Measurements from ENCODE around the gene PAM. TPM values are rescaled to one million over a fixed set of nuclear protein-coding genes. Genes with fewer than 3 reads are reported as not detected.

PAM gene
- total RNA-seq, 1 experiment from 2014 or later = 131 TPM

DNA sequence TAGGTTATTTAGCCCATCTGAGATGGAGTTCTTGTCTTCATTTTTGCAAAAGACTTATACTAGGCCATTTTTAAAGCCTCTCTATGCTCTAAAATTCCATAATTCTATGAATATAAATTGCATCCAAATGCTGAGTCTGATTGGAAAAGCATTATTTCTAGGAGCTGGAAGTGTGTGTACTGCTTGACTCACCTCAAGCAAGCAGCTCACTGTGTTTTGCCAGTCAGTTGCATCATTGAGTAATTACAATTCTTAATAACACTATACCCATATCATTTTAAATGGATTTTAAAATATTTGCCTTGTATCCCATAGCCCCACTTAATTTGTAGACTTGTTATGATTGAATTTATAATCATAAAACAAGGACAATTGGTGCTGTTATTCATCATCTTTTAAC lies 161.0 kb downstream of the PAM start:
- no peak for ATAC-seq

DNA sequence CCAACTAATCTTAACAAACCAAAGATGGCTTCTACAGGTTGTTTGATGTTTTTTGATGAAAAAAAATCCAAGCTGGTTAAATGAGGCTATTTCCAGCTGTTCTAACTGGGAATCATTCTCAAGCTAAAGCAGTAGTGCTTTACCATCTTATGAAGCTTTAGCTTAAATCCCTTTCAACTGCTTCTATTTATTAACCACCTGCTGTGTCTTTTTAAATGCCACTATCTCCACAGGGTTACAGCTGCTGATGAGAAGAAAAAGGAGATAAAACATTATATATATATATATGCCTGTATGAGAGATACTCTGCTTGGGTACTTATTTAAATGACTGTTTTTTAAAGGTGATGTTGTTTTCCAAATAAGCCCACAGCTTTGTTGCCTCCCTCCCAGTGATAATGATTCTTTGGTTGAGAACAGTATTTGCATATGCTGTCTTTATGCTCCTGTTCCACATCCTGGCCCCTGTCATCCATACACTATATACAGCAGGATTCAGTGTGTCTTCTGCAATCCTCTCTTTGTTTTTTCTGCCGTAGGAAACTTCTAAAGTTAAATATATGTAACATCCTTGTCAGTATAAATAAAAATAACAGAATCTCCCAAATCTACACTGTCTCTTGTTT lies 164.0 kb downstream of the PAM start:
- in situ Hi-C loops (cut with HindIII; ENCODE audit: low pct_unique_long_range_greater_than_20kb, low sequenced_read_pairs) = no loop called here
- ChIA-PET POLR2A (no interaction called here), CTCF (no interaction called here)
- Histone ChIP-seq H3K27ac (ENCODE audit: low read length) (no peak overlapping the region), H3K27me3 (ENCODE audit: control insufficient read depth, insufficient read depth, low read length) (no peaks in the 10 kb centered on the region), H3K4me1 (ENCODE audit: control insufficient read depth, insufficient read depth, low read length) (no peaks in the 10 kb centered on the region), H3K36me3 (ENCODE audit: control insufficient read depth, insufficient read depth, low read length) (no peaks in the 10 kb centered on the region), H3K9me3 (ENCODE audit: control insufficient read depth, insufficient read depth, low read depth, low read length) (no peaks in the 10 kb centered on the region), H3K4me3 (ENCODE audit: low read depth in 2 of 2, low read length in 2 of 2) (no peak overlapping the region)
- ATAC-seq = no peak
- BruUV-seq (replicated peaks) = no TSS peak
- intact Hi-C loops (cut with micrococcal nuclease; ENCODE audit: unreplicated experiment) = no loop called here
- no peak for DNase-seq (ENCODE audit: low read depth, low spot score)
- TF ChIP-seq TCF7L2 (IDR thresholded peaks at IDR 0.05; ENCODE audit: low read depth, low read length) = no peak
- TF ChIP-seq, protein P1, sequence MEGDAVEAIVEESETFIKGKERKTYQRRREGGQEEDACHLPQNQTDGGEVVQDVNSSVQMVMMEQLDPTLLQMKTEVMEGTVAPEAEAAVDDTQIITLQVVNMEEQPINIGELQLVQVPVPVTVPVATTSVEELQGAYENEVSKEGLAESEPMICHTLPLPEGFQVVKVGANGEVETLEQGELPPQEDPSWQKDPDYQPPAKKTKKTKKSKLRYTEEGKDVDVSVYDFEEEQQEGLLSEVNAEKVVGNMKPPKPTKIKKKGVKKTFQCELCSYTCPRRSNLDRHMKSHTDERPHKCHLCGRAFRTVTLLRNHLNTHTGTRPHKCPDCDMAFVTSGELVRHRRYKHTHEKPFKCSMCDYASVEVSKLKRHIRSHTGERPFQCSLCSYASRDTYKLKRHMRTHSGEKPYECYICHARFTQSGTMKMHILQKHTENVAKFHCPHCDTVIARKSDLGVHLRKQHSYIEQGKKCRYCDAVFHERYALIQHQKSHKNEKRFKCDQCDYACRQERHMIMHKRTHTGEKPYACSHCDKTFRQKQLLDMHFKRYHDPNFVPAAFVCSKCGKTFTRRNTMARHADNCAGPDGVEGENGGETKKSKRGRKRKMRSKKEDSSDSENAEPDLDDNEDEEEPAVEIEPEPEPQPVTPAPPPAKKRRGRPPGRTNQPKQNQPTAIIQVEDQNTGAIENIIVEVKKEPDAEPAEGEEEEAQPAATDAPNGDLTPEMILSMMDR (IDR thresholded peaks at IDR 0.05) = no peak
- no peak for TF ChIP-seq SIN3A (IDR thresholded peaks at IDR 0.05; ENCODE audit: borderline replicate concordance, insufficient read depth, low read depth, low read length)
- TF ChIP-seq POLR2AphosphoS5 (IDR thresholded peaks at IDR 0.05; ENCODE audit: low read depth, low read length) = no peak
- TF ChIP-seq, protein P2, sequence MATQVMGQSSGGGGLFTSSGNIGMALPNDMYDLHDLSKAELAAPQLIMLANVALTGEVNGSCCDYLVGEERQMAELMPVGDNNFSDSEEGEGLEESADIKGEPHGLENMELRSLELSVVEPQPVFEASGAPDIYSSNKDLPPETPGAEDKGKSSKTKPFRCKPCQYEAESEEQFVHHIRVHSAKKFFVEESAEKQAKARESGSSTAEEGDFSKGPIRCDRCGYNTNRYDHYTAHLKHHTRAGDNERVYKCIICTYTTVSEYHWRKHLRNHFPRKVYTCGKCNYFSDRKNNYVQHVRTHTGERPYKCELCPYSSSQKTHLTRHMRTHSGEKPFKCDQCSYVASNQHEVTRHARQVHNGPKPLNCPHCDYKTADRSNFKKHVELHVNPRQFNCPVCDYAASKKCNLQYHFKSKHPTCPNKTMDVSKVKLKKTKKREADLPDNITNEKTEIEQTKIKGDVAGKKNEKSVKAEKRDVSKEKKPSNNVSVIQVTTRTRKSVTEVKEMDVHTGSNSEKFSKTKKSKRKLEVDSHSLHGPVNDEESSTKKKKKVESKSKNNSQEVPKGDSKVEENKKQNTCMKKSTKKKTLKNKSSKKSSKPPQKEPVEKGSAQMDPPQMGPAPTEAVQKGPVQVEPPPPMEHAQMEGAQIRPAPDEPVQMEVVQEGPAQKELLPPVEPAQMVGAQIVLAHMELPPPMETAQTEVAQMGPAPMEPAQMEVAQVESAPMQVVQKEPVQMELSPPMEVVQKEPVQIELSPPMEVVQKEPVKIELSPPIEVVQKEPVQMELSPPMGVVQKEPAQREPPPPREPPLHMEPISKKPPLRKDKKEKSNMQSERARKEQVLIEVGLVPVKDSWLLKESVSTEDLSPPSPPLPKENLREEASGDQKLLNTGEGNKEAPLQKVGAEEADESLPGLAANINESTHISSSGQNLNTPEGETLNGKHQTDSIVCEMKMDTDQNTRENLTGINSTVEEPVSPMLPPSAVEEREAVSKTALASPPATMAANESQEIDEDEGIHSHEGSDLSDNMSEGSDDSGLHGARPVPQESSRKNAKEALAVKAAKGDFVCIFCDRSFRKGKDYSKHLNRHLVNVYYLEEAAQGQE (IDR thresholded peaks at IDR 0.05; ENCODE audit: insufficient read depth in 1 of 2, low read depth in 2 of 2, low read length in 1 of 2) = no peak

More for the DNA sequence above, 161.0 kb downstream of the PAM start:
- H3K4me1 ChIP-seq (ENCODE audit: control insufficient read depth, insufficient read depth, low read length) = peaks cover 15% of the 10 kb centered on the region; the same call in 1 of the 2 replicates
- no peaks in the 10 kb centered on the region for H3K27me3 ChIP-seq (ENCODE audit: control insufficient read depth, insufficient read depth, low read length)
- H3K4me3 ChIP-seq (ENCODE audit: low read depth in 2 of 2, low read length in 2 of 2) = no peak overlapping the region
- BruUV-seq (replicated peaks) = no TSS peak
- no peak overlapping the region for H3K27ac ChIP-seq (ENCODE audit: low read length)
- in situ Hi-C loops (cut with HindIII; ENCODE audit: low pct_unique_long_range_greater_than_20kb, low sequenced_read_pairs) = no loop called here
- TF ChIP-seq POLR2AphosphoS5 (IDR thresholded peaks at IDR 0.05; ENCODE audit: low read depth, low read length) = no peak
- no peak for DNase-seq (ENCODE audit: low read depth, low spot score)
- H3K9me3 ChIP-seq (ENCODE audit: control insufficient read depth, insufficient read depth, low read depth, low read length) = no peaks in the 10 kb centered on the region
- POLR2A ChIA-PET = no interaction called here
- no peaks in the 10 kb centered on the region for H3K36me3 ChIP-seq (ENCODE audit: control insufficient read depth, insufficient read depth, low read length)
- CTCF ChIA-PET = no interaction called here
- intact Hi-C loops (cut with micrococcal nuclease; ENCODE audit: unreplicated experiment) = no loop called here

DNA sequence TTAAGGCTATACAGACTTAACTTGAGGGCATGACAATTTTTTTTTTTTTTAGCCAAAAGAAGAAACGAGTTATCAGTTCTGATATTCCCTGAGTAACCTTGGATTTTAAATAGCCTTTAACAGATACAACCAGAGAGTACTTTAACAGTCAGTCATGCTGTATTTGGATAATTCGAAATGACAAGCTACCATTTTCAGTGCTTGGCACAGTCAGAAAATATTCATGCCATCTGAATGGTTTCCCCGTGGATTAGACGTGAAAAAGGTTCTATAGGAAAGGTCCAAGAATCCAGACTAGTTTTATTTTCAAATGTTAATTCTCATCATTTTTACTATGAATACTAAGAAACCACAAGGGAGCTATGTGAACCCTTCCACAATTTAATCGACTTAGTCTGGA lies 165.7 kb downstream of the PAM start:
- ChIA-PET POLR2A (no interaction called here), CTCF (no interaction called here)
- no peak for ATAC-seq
- DNase-seq (ENCODE audit: low read depth, low spot score) = no peak
- H3K27ac ChIP-seq (ENCODE audit: low read length) = no peak overlapping the region
- no peak overlapping the region for H3K4me3 ChIP-seq (ENCODE audit: low read depth in 2 of 2, low read length in 2 of 2)
- no TSS peak for BruUV-seq (replicated peaks)
- intact Hi-C loops (cut with micrococcal nuclease; ENCODE audit: unreplicated experiment) = no loop called here
- in situ Hi-C loops (cut with HindIII; ENCODE audit: low pct_unique_long_range_greater_than_20kb, low sequenced_read_pairs) = no loop called here
- TF ChIP-seq TCF7L2 (IDR thresholded peaks at IDR 0.05; ENCODE audit: low read depth, low read length) (no peak), POLR2AphosphoS5 (IDR thresholded peaks at IDR 0.05; ENCODE audit: low read depth, low read length) (no peak), SIN3A (IDR thresholded peaks at IDR 0.05; ENCODE audit: borderline replicate concordance, insufficient read depth, low read depth, low read length) (no peak)
- TF ChIP-seq, protein P1 (IDR thresholded peaks at IDR 0.05) = no peak
- TF ChIP-seq, protein P2 (IDR thresholded peaks at IDR 0.05; ENCODE audit: insufficient read depth in 1 of 2, low read depth in 2 of 2, low read length in 1 of 2) = no peak
- H3K36me3 ChIP-seq (ENCODE audit: control insufficient read depth, insufficient read depth, low read length) = no peaks in the 10 kb centered on the region; the same call in 1 of the 2 replicates
- no peaks in the 10 kb centered on the region for H3K27me3 ChIP-seq (ENCODE audit: control insufficient read depth, insufficient read depth, low read length)
- H3K4me1 ChIP-seq (ENCODE audit: control insufficient read depth, insufficient read depth, low read length) = no peaks in the 10 kb centered on the region
- H3K9me3 ChIP-seq (ENCODE audit: control insufficient read depth, insufficient read depth, low read depth, low read length) = no peaks in the 10 kb centered on the region

All from Panc1 (cell line).